HEK293 (cell line): ENCODE results near the gene C11orf58.

Source experiments
- CTCF ChIP-seq: fragments of 450-650 bp; formaldehyde crosslinking; IDR thresholded peaks from 2 replicates; pipeline ENCODE4 v1.5.1; 2016; ENCODE audit warnings: missing biosample characterization, missing genetic modification characterization
- FEZF1 ChIP-seq: fragments of 450-650 bp; formaldehyde crosslinking; IDR thresholded peaks from 2 replicates; pipeline ENCODE4 v1.5.1; 2016; ENCODE audit warnings: missing biosample characterization, missing genetic modification characterization
- GLI2 ChIP-seq: fragments of 450-650 bp; formaldehyde crosslinking; IDR thresholded peaks from 2 replicates; pipeline ENCODE4; 2017; ENCODE audit warnings: missing biosample characterization, missing genetic modification characterization, low read depth, borderline replicate concordance
- HIC1 ChIP-seq: fragments of 450-650 bp; formaldehyde crosslinking; IDR thresholded peaks from 2 replicates; pipeline ENCODE4 v1.5.1; 2016; ENCODE audit warnings: missing biosample characterization, missing genetic modification characterization
- HOXA7 ChIP-seq: sonication (generic); formaldehyde crosslinking; IDR thresholded peaks from 2 replicates; pipeline ENCODE4 v1.8.1; 2022; ENCODE audit warnings: missing genetic modification reagents, borderline replicate concordance
- HOXC10 ChIP-seq: sonication (generic); formaldehyde crosslinking; IDR thresholded peaks from 2 replicates; pipeline ENCODE4 v1.8.1; 2023; ENCODE audit warnings: mild to moderate bottlenecking, missing genetic modification reagents
- INSM2 ChIP-seq: fragments of 450-650 bp; formaldehyde crosslinking; IDR thresholded peaks from 2 replicates; pipeline ENCODE4 v1.5.1; 2016; ENCODE audit warnings: missing biosample characterization, missing genetic modification characterization
- MZF1 ChIP-seq: fragments of 450-650 bp; formaldehyde crosslinking; IDR thresholded peaks from 2 replicates; pipeline ENCODE4 v1.5.1; 2017; ENCODE audit warnings: missing biosample characterization, missing genetic modification characterization, borderline replicate concordance
- SCRT1 ChIP-seq: fragments of 450-650 bp; formaldehyde crosslinking; IDR thresholded peaks from 2 replicates; pipeline ENCODE4 v1.5.1; 2016; ENCODE audit warnings: missing biosample characterization, missing genetic modification characterization, borderline replicate concordance
- SETDB1 ChIP-seq: IDR thresholded peaks from one replicate; pipeline ENCODE4 v1.6.1; 2017; ENCODE audit warnings: mild to moderate bottlenecking, low read length, moderate library complexity, mixed read lengths; ENCODE audit not compliant: insufficient read length
- SP7 ChIP-seq: fragments of 450-650 bp; formaldehyde crosslinking; IDR thresholded peaks from 2 replicates; pipeline ENCODE4 v1.5.1; 2016; ENCODE audit warnings: missing biosample characterization, missing genetic modification characterization
- TCF7L2 ChIP-seq: IDR thresholded peaks from 2 replicates; pipeline ENCODE4 v1.6.1; 2011; ENCODE audit warnings: low read depth, mild to moderate bottlenecking, inconsistent platforms, low read length, moderate library complexity, borderline replicate concordance
- TRIM28 ChIP-seq: IDR thresholded peaks from 2 replicates; pipeline ENCODE4 v1.6.1; 2011; ENCODE audit warnings: low read length, control low read depth, borderline replicate concordance
- ZNF155 ChIP-seq: fragments of 450-650 bp; formaldehyde crosslinking; IDR thresholded peaks from 2 replicates; pipeline ENCODE4 v1.5.1; 2016; ENCODE audit warnings: missing biosample characterization, missing genetic modification characterization
- ZNF16 ChIP-seq: fragments of 450-650 bp; formaldehyde crosslinking; IDR thresholded peaks from 2 replicates; pipeline ENCODE4 v1.5.1; 2016; ENCODE audit warnings: low read depth, missing biosample characterization, missing genetic modification characterization
- ZNF2 ChIP-seq: fragments of 450-650 bp; formaldehyde crosslinking; IDR thresholded peaks from 2 replicates; pipeline ENCODE4 v1.5.1; 2016; ENCODE audit warnings: missing biosample characterization, missing genetic modification characterization
- ZNF202 ChIP-seq: fragments of 450-650 bp; formaldehyde crosslinking; IDR thresholded peaks from 2 replicates; pipeline ENCODE4 v1.5.1; 2016; ENCODE audit warnings: missing biosample characterization, missing genetic modification characterization, borderline replicate concordance
- ZNF530 ChIP-seq: fragments of 450-650 bp; formaldehyde crosslinking; IDR thresholded peaks from 2 replicates; pipeline ENCODE4 v1.5.1; 2016; ENCODE audit warnings: low read depth, missing biosample characterization, missing genetic modification characterization
- ZNF560 ChIP-seq: fragments of 450-650 bp; formaldehyde crosslinking; IDR thresholded peaks from 2 replicates; pipeline ENCODE4 v1.5.1; 2017; ENCODE audit warnings: missing biosample characterization, missing genetic modification characterization, borderline replicate concordance
- ZNF571 ChIP-seq: fragments of 450-650 bp; formaldehyde crosslinking; IDR thresholded peaks from 2 replicates; pipeline ENCODE4 v1.5.0; 2017; ENCODE audit warnings: missing biosample characterization, missing genetic modification characterization
- ZNF629 ChIP-seq: fragments of 450-650 bp; formaldehyde crosslinking; IDR thresholded peaks from 2 replicates; pipeline ENCODE4 v1.5.1; 2017; ENCODE audit warnings: missing biosample characterization, missing genetic modification characterization
- ZNF639 ChIP-seq: fragments of 450-650 bp; formaldehyde crosslinking; IDR thresholded peaks from 2 replicates; pipeline ENCODE4 v1.5.1; 2016; ENCODE audit warnings: missing biosample characterization, missing genetic modification characterization
- ZNF654 ChIP-seq: fragments of 450-650 bp; formaldehyde crosslinking; IDR thresholded peaks from 2 replicates; pipeline ENCODE4 v1.5.1; 2016; ENCODE audit warnings: low read depth, missing biosample characterization, missing genetic modification characterization
- ZNF664 ChIP-seq: fragments of 450-650 bp; formaldehyde crosslinking; IDR thresholded peaks from 2 replicates; pipeline ENCODE4 v1.5.1; 2016; ENCODE audit warnings: missing biosample characterization, missing genetic modification characterization
- ZNF692 ChIP-seq: fragments of 450-650 bp; formaldehyde crosslinking; IDR thresholded peaks from 2 replicates; pipeline ENCODE4 v1.5.1; 2016; ENCODE audit warnings: missing biosample characterization, missing genetic modification characterization
- ZNF76 ChIP-seq: fragments of 450-650 bp; formaldehyde crosslinking; IDR thresholded peaks from 2 replicates; pipeline ENCODE4; 2016; ENCODE audit warnings: low read depth, missing biosample characterization, missing genetic modification characterization, borderline replicate concordance
- ZSCAN16 ChIP-seq: fragments of 450-650 bp; formaldehyde crosslinking; IDR thresholded peaks from 2 replicates; pipeline ENCODE4 v1.5.1; 2016; ENCODE audit warnings: missing biosample characterization, missing genetic modification characterization

C11orf58 gene

GRCh38 chr11:16788141-16789062 lies 50.0 kb downstream of the C11orf58 start (continued):
- TF ChIP-seq SP7 (tag by site-specific recombination) (peak; percentile 71), TRIM28 (no peak), ZNF639 (0 out of 2 replicates have a peak, but pooled peaks have one; percentile 45), HIC1 (no peak), HOXC10 (CRISPR knock-in tag) (no peak), ZNF76 (0 out of 2 replicates have a peak, but pooled peaks have one; percentile 43), ZNF2 (tag by site-specific recombination) (no peak), HOXA7 (CRISPR knock-in tag) (no peak), ZNF571 (tag by site-specific recombination) (no peak), ZNF530 (tag by site-specific recombination) (no peak), ZNF16 (tag by site-specific recombination) (no peak), INSM2 (peak; percentile 79; the same call in 1 of the 2 replicates), ZNF654 (tag by site-specific recombination) (peak; percentile 45), GLI2 (tag by site-specific recombination) (no peak), ZNF629 (tag by site-specific recombination) (peak; percentile 40; the same call in 1 of the 2 replicates), TCF7L2 (no peak), ZNF664 (no peak), MZF1 (no peak), ZNF692 (tag by site-specific recombination) (no peak), ZSCAN16 (no peak), ZNF202 (no peak), SETDB1 (no peak), ZNF155 (no peak), FEZF1 (tag by site-specific recombination) (peak; percentile 43), SCRT1 (0 out of 2 replicates have a peak, but pooled peaks have one; percentile 15), ZNF560 (tag by site-specific recombination) (no peak), CTCF (tag by site-specific recombination) (peak; percentile 66)
